ENCODE data around the gene DYNLT4. TPM values are rescaled to one million over a fixed set of nuclear protein-coding genes. Genes with fewer than 3 reads are reported as not detected.
"Not testable (repeated sequence)": the region's sequence is repeated elsewhere in the genome, so short reads cannot be mapped to it uniquely, and the experiment has no call there.

Gene DYNLT4
- total RNA-seq, 2 experiments from 2014 or later = 0.70 to 1.0 TPM

DNA sequence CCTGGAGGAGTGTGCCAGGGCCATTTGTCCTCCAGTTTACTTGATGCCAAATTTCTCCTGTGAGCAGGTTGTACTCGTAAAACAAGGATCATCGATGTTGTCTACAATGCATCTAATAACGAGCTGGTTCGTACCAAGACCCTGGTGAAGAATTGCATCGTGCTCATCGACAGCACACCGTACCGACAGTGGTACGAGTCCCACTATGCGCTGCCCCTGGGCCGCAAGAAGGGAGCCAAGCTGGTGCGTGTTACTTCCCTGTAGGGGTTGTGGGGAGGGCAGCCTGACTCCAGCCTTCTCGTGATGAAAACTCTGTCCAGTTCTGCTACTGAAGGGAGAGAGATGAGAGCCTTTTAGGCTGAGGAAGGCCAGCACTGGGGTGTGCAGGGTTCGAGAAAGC is 29.6 kb downstream of the DYNLT4 start:
- H3K4me1 Mint-ChIP-seq = peaks cover 35% of the 10 kb centered on the region
- H3K27me3 Mint-ChIP-seq = no peaks in the 10 kb centered on the region
- no peaks in the 10 kb centered on the region for H3K9me3 Mint-ChIP-seq
- DNase-seq = no peak
- H3K27ac Mint-ChIP-seq = peak overlapping the region; percentile 97
- H3K36me3 Mint-ChIP-seq = peaks cover 78% of the 10 kb centered on the region
- peak overlapping the region; percentile 94 for H3K4me3 Mint-ChIP-seq

DNA sequence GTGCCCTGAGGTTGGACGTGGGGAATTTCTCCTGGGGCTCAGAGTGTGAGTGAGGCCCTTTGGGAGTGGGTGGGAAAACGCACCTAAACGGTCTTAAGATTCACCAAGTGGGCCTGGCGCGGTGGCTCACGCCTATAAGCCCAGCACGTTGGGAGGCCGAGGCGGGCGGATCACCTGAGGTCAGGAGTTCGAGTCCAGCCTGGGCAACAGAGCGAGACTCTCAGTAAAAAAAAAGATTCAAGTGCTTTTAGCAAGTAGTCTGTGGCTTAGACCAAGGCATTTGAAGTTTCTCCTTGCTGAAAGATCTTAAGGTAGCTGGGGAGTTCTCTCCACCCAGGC is 30.5 kb downstream of the DYNLT4 start:
- Mint-ChIP-seq H3K4me3 (peak overlapping the region; percentile 94), H3K4me1 (peaks cover 35% of the 10 kb centered on the region), H3K9me3 (no peaks in the 10 kb centered on the region), H3K27ac (peak overlapping the region; percentile 97), H3K36me3 (peaks cover 72% of the 10 kb centered on the region), H3K27me3 (no peaks in the 10 kb centered on the region)
- DNase-seq = no peak

- H3K36me3 Mint-ChIP-seq = peaks cover 66% of the 10 kb centered on the region
- H3K27me3 Mint-ChIP-seq = no peaks in the 10 kb centered on the region
- H3K4me1 Mint-ChIP-seq = peaks cover 33% of the 10 kb centered on the region
- peak overlapping the region; percentile 97 for H3K27ac Mint-ChIP-seq
- DNase-seq = peak; percentile 37
- H3K9me3 Mint-ChIP-seq = no peaks in the 10 kb centered on the region
- peak overlapping the region; percentile 94 for H3K4me3 Mint-ChIP-seq
Measured at GRCh38 chr1:44775930-44776729, 31.0 kb downstream of the DYNLT4 start.

DNA sequence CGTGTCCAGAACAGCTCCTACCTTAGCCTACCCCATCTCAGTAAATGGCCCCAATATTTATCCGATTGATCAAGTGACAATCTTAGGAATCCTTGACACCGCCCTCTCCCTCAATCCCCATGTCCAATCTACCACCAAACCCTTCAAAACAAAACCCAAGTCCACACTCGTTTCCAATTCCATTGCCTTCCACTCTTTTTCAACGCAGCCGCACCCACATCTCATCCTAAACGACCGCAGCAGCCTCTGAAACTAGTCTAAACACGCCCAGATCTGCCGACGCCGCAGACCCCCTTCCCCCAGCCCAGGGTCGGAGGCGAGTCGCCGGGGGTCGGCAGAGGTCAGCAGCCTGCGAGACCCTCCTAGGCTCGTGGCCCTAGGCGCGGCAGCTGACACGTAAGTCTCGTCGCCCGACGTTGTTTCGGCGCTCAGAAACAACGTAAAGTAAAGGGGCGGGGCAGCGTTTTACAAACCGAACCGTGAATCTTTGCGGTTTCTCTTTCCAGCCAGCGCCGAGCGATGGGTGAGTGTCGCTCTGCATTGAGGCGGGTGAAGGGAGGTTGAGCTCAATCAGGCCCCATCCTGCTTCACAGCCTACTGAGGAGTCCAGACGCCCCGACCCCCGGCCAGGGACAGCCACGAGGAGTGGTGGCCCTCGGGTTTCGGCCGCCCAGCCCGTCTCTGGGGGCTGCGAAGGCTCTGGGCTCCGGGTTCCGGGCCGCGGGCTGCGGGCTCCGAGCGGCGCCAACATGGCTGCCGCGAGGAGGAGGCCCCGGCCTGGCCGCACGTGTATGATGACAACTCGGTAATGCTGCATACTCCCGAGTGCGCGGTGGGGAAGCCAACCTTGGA is 31.8 kb downstream of the DYNLT4 start, which contains the start of gene RPS8:
Gene RPS8 (plus strand): TSS at position 463 of the 852 bp plus-strand sequence. CDS start 57 bp downstream, at position 520.
- peaks cover 59% of the 10 kb centered on the region for H3K36me3 Mint-ChIP-seq
- DNase-seq = peak; percentile 86
- peak within 1 kb of the TSS; percentile 94 for H3K4me3 Mint-ChIP-seq
- H3K27me3 Mint-ChIP-seq = no peaks in the 10 kb centered on the region
- H3K27ac Mint-ChIP-seq = peak within 1 kb of the TSS; percentile 97
- peaks cover 31% of the 10 kb centered on the region for H3K4me1 Mint-ChIP-seq
- no peaks in the 10 kb centered on the region for H3K9me3 Mint-ChIP-seq

GRCh38 chr1:44766421-44766820 is 40.7 kb downstream of the DYNLT4 start:
- H3K9me3 Mint-ChIP-seq, DNase-seq, H3K27ac Mint-ChIP-seq, H3K4me3 Mint-ChIP-seq, H3K4me1 Mint-ChIP-seq, H3K27me3 Mint-ChIP-seq: not testable (repeated sequence)
- peaks cover 22% of the 10 kb centered on the region for H3K36me3 Mint-ChIP-seq

DNA sequence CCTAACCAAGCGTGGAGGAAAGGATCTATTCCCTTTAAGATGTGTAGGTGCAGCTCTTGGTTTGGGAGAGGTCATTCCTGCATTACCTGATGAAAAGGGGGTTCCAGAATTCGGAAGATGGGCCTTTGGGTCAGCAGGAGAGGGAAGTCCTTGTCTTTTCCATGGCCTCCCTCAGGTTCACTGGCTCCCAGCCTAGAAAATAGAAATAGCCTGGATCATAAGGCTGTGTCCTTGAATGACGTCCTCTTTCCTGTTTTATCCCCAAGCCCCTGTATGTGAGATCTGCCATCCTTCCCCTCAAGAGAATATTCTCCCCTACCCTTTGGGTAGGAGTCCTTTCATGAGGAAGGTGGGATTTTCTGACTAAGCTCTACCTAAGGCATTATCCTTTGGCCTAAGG is 46.3 kb downstream of the DYNLT4 start:
- no peak for DNase-seq
- Mint-ChIP-seq H3K4me3 (no peak overlapping the region), H3K4me1 (peaks cover 5% of the 10 kb centered on the region), H3K27ac (no peak overlapping the region), H3K36me3 (peaks cover 55% of the 10 kb centered on the region), H3K27me3 (no peaks in the 10 kb centered on the region), H3K9me3 (no peaks in the 10 kb centered on the region)

DNA sequence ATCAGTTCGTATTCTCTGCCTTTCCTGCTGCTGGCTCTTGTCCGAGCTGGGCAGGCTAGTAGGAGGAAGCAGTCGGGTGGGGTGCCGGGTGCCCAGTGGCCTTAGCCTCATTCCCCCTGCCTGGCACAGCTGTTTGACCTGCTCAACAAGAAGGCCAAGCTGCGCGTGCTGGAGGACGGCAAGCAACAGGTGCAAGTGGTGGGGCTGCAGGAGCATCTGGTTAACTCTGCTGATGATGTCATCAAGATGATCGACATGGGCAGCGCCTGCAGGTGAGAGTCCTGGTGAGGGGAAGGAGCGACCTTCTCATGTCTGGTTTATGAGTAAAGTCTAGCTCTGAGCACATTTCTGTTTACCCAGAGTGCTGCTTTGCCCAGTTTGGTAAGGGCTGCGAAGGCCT is 48.1 kb downstream of the DYNLT4 start:
- Mint-ChIP-seq H3K27ac (no peak overlapping the region), H3K36me3 (peaks cover 61% of the 10 kb centered on the region), H3K4me1 (peaks cover 5% of the 10 kb centered on the region), H3K9me3 (no peaks in the 10 kb centered on the region), H3K27me3 (no peaks in the 10 kb centered on the region), H3K4me3 (no peak overlapping the region)
- DNase-seq = no peak

DNA sequence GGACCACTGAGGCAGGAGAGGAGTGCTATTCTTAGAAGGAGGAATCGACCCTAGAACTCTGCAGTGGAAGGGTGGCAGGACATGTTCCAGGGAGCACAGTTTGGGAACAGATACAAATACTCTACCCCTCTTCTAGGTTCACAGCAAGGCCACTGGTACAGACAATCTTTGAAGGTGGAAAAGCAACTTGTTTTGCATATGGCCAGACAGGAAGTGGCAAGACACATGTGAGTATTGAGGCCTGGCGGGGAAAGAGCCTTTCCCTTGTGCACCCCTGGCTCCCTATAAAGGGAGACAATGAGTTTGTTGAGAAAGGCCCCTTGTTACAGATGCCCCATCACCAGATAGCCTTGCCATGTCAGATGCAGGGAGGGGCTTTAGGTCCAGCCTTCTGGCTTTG is 49.7 kb downstream of the DYNLT4 start:
- H3K4me1 Mint-ChIP-seq = peaks cover 16% of the 10 kb centered on the region
- H3K4me3 Mint-ChIP-seq = no peak overlapping the region
- peak overlapping the region; percentile 6 for H3K27ac Mint-ChIP-seq
- H3K36me3 Mint-ChIP-seq = peaks cover 62% of the 10 kb centered on the region
- H3K9me3 Mint-ChIP-seq = no peaks in the 10 kb centered on the region
- no peak for DNase-seq
- H3K27me3 Mint-ChIP-seq = no peaks in the 10 kb centered on the region

Other genes with a start within 250 kb of the DYNLT4 start
- gene TMEM53, start 132.9 kb downstream of the DYNLT4 start, total RNA-seq = 1 to 10 TPM; 2.5 to 2.6 TPM
- 100 to 1,000 TPM; 139 to 144 TPM for gene ARMH1, start 132.6 kb downstream of the DYNLT4 start, total RNA-seq
- not detected for gene RNU5D-1, start 76.2 kb downstream of the DYNLT4 start, total RNA-seq
- gene KIF2C, start 67.5 kb downstream of the DYNLT4 start, total RNA-seq = 10 to 100 TPM; 65.0 to 71.0 TPM
- 1,000 to 10,000 TPM; 2,658 to 2,665 TPM for gene RPS8, start 31.8 kb downstream of the DYNLT4 start, total RNA-seq
- gene BEST4, start 19.2 kb downstream of the DYNLT4 start, total RNA-seq = 1 to 10 TPM; 1.5 to 1.8 TPM
- gene PLK3, start 7.0 kb downstream of the DYNLT4 start, total RNA-seq = 10 to 100 TPM; 53.3 to 57.1 TPM
- gene BTBD19, start 1.2 kb upstream of the DYNLT4 start, total RNA-seq = 1 to 10 TPM; 6.0 to 8.1 TPM
- gene PTCH2, start 35.9 kb upstream of the DYNLT4 start, total RNA-seq = 1 to 10 TPM; 1.0 to 1.4 TPM
- gene EIF2B3, start 179.2 kb upstream of the DYNLT4 start, total RNA-seq = 10 to 100 TPM; 50.4 to 50.8 TPM
- gene HECTD3, start 204.0 kb upstream of the DYNLT4 start, total RNA-seq = 10 to 100 TPM; 23.4 to 23.5 TPM
- 100 to 1,000 TPM; 158 to 164 TPM for gene UROD, start 204.9 kb upstream of the DYNLT4 start, total RNA-seq